Mucosa of rectum (tissue), 2 donors: ENCODE results near the gene ANKRD13A.

ENCODE experiments used
- H3K27ac ChIP-seq, 2 donors: one replicate each; pipeline ENCODE4 v1.7.0; 2013; ENCODE audit warnings: inconsistent platforms in 2 of 2, low read depth in 2 of 2, low read length in 2 of 2
- H3K27me3 ChIP-seq, 2 donors: one replicate each; pipeline ENCODE4 v1.7.0; 2013; ENCODE audit warnings: low read length in 2 of 2; ENCODE audit not compliant: control insufficient read depth in 2 of 2, insufficient read depth in 2 of 2
- H3K36me3 ChIP-seq, 2 donors: one replicate each; pipeline ENCODE4 v1.7.0; 2013; ENCODE audit warnings: low read length in 2 of 2; ENCODE audit not compliant: control insufficient read depth in 2 of 2, insufficient read depth in 2 of 2
- H3K4me1 ChIP-seq, 2 donors: one replicate each; pipeline ENCODE4 v1.7.0; 2013; ENCODE audit warnings: low read length in 2 of 2, mild to moderate bottlenecking in 1 of 2; ENCODE audit not compliant: control insufficient read depth in 2 of 2, insufficient read depth in 2 of 2
- H3K4me3 ChIP-seq, 2 donors: one replicate each; pipeline ENCODE4 v1.7.0; 2013; ENCODE audit warnings: low read length in 2 of 2
- H3K9ac ChIP-seq, 2 donors: one replicate each; pipeline ENCODE4 v1.7.0; 2013; ENCODE audit warnings: low read length in 2 of 2, low read depth in 1 of 2, mild to moderate bottlenecking in 1 of 2
- H3K9me3 ChIP-seq, 2 donors: one replicate each; pipeline ENCODE4 v1.7.0; 2013; ENCODE audit warnings: low read length in 2 of 2; ENCODE audit not compliant: control insufficient read depth in 2 of 2
- donor health status: healthy.
- donor health status: Normal muscosa, but diverticular disease.

Gene ANKRD13A

DNA sequence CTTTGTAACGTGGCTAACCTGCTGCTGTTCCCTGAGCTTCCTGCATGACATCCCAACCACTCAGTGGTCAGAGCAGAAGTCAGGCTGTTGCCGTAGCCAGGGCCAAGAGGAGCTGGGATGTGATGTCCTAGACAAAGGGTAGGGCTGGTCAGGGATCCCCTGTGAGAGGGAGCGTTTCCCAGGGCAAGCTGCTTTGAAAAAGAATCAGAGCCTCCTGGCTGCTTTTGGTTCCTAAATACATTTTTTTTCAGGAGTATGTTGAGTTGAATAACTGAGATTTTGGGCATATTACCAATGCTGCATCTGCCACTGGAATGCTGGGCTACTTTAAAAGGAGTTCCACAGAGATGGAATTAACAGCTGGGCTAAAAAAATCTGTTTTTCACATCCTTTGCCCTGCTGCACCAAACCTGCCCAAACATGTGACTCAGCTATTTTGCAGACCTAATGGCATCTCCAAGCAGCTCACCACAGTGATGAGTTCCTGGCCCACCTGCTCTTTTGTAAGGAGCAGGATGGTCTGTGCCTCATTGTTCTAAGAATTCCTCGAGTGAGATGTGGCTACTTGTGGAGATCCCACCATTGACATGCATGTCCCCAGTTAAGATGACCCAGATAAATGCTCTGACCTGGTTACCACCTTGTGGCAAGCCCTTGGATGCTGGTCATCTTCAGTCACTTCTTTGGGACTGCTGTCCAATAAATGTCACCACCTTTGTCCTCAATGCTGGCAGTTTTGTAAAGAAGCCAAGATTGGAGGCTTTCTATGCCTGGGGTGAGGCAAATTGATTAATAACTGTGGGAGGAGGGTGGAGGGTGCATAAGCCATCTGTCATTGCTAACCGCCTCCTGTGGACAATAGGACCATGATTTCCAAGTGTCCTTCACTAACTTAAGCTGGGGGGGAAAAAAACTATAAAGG is 24.1 kb downstream of the ANKRD13A start:
- Histone ChIP-seq H3K36me3 (peaks cover 65 to 66% of the 10 kb centered on the region in 2 donors), H3K9ac (no peak overlapping the region), H3K27ac (no peak overlapping the region), H3K4me1 (no peaks in the 10 kb centered on the region), H3K27me3 (no peaks in the 10 kb centered on the region), H3K9me3 (no peaks in the 10 kb centered on the region), H3K4me3 (no peak overlapping the region)

DNA sequence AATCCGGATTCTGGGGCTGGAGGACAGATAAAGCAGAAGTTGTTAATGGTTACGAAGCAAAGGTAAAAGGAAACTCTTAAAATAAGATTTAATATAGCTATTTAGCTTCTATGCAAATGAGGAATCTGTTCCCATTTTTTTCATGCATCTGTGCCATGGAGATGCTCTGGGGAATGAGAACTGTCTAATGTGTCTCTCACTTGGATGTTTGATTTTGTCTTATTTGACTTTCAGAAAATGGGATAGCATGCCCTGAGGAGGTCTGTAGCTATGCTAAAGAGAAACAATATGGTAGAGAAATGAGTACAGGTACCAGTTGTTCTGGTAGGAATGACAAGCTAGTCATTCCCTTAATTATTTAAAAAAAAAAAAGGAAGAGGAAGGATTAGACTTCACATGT is 24.8 kb downstream of the ANKRD13A start:
- H3K9me3 ChIP-seq = no peaks in the 10 kb centered on the region
- H3K9ac ChIP-seq = no peak overlapping the region
- H3K4me3 ChIP-seq = no peak overlapping the region
- no peaks in the 10 kb centered on the region for H3K27me3 ChIP-seq
- peaks cover 62% of the 10 kb centered on the region in 2 donors for H3K36me3 ChIP-seq
- H3K4me1 ChIP-seq = no peaks in the 10 kb centered on the region
- H3K27ac ChIP-seq = no peak overlapping the region

DNA sequence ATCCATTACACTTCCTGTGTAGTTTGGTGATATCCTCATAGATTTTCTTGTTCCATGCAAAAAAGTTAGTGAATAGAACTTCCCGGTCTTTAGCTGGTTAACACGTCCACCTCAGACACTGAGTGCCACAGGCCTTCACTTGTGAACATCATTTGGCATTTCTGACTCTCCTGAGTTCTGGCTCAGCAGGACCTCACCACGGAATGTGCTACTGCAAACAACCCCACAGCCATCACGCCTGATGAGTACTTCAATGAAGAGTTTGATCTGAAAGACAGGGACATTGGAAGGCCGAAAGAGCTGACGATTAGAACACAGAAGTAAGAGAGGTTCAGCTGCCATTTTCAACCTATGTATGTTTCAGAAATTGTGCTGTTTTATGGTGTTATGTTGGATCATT is 29.1 kb downstream of the ANKRD13A start:
- no peak overlapping the region for H3K4me3 ChIP-seq
- H3K36me3 ChIP-seq = peaks cover 46 to 54% of the 10 kb centered on the region in 2 donors
- H3K27me3 ChIP-seq = no peaks in the 10 kb centered on the region
- no peaks in the 10 kb centered on the region for H3K4me1 ChIP-seq
- H3K9me3 ChIP-seq = no peaks in the 10 kb centered on the region
- no peak overlapping the region for H3K9ac ChIP-seq
- H3K27ac ChIP-seq = no peak overlapping the region

DNA sequence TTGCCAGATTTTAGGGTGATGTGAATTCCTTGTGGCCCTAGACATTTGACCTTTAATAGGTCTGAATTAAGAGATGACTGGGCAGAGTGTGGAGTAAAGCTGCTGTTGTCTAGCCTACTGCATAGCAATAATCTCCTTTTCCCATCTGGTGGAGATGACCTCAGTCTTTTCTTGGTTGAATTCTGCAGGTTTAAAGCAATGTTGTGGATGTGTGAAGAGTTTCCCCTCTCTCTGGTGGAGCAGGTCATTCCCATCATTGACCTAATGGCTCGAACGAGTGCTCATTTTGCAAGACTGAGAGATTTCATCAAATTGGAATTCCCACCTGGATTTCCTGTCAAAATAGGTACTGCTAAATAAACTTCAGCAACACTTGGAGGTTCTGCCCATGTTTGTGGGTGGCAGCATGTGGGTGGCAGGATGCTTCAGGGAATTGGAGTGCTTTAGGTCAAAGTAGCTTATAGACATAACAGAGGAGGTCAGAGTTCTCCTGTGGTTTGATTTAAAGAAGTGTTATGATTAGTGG is 30.1 kb downstream of the ANKRD13A start:
- Histone ChIP-seq H3K4me1 (no peaks in the 10 kb centered on the region), H3K4me3 (no peak overlapping the region), H3K27ac (no peak overlapping the region), H3K9ac (no peak overlapping the region), H3K36me3 (peaks cover 49 to 54% of the 10 kb centered on the region in 2 donors), H3K9me3 (no peaks in the 10 kb centered on the region), H3K27me3 (no peaks in the 10 kb centered on the region)

DNA sequence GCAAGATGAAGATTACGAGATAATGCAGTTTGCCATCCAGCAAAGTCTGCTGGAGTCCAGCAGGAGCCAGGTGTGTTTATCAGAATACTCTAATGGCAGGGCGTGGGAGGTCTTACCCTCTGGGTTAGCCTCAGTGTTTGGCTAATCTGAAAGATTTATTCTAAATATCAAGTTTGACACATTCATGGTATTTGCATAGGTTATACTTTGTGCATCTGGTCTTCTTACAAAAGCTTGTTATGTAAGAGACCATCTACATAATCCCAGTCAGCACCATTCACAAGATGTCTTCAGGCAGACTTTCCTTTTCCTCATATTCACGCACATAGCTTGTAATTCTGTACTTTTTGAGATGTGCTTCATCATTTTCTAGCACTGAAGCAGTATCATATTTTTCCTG is 34.7 kb downstream of the ANKRD13A start:
- Histone ChIP-seq H3K27ac (no peak overlapping the region), H3K36me3 (peaks cover 48 to 67% of the 10 kb centered on the region in 2 donors)

DNA sequence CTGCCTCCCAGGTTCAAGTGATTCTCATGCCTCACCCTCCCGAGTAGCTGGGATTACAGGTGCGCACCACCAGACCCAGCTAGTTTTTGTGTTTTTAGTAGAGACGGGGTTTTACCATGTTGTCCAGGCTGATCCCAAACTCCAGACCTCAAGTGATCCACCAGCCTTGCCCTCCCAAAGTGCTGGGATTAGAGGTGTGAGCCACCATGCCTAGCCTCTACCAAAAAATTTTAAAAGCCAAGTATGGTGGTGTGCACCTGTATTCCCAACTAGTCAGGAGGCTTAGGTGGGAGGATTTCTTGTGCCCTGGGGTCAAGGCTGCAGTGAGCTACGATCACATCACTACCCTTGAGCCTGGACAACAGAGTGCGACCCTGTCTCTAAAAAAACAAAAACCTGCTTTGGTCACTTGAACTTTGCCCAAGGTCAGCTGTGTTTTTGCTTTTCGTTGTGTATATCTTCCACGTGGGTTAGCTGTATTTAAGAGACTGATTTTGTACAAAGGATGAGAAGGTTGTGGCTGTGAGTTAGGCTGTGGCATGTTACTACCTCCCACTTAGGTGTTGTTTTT is 36.4 kb downstream of the ANKRD13A start:
- Histone ChIP-seq H3K27me3 (no peaks in the 10 kb centered on the region), H3K9me3 (no peaks in the 10 kb centered on the region), H3K36me3 (peaks cover 38 to 53% of the 10 kb centered on the region in 2 donors), H3K4me1 (peaks cover 10 to 13% of the 10 kb centered on the region in 2 donors), H3K27ac (no peak overlapping the region), H3K4me3 (no peak overlapping the region), H3K9ac (no peak overlapping the region)

More for the DNA sequence above, 34.7 kb downstream of the ANKRD13A start:
- Histone ChIP-seq H3K4me3 (no peak overlapping the region), H3K4me1 (peaks cover 2 to 3% of the 10 kb centered on the region in 2 donors), H3K9ac (no peak overlapping the region), H3K27me3 (no peaks in the 10 kb centered on the region), H3K9me3 (no peaks in the 10 kb centered on the region)

DNA sequence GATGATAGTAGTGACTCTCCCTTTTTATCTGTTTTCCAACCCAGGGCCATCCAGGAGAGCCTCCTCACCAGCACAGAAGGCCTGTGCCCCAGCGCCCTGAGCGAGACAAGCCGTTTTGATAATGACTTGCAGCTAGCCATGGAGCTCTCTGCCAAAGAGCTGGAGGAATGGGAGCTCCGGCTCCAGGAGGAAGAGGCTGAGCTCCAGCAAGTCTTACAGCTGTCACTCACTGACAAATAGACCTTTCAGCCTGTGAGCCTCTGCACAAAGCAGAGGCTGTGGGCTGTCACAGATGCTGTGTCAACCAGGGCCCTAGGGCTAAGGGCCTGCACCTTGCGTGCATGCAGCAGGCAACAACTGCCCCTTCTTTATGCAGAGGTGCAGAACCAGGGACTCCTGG is 38.1 kb downstream of the ANKRD13A start:
- Histone ChIP-seq H3K9me3 (no peaks in the 10 kb centered on the region), H3K27ac (no peak overlapping the region), H3K36me3 (peaks cover 42 to 46% of the 10 kb centered on the region in 2 donors), H3K4me1 (peaks cover 10 to 13% of the 10 kb centered on the region in 2 donors), H3K4me3 (no peak overlapping the region), H3K9ac (no peak overlapping the region), H3K27me3 (no peaks in the 10 kb centered on the region)

DNA sequence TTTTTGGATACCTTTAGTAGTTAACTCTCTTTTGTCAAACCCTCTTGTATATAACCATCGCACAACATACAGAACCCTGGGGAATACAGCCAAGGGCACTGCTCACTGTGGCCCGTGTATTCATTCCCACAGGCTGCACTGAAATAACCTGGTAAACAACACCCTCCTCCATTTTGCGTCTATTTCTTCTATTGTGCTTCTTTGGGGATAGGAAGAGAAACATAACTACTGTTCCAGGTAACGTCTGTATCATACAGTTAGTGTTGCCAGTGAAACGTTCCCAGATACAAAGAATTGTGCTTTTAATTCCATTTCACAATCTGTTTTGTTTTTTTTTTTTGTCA is 39.5 kb downstream of the ANKRD13A start:
- H3K9me3 ChIP-seq = no peaks in the 10 kb centered on the region
- peak overlapping the region; percentile 72 to 73 for H3K27ac ChIP-seq
- no peak overlapping the region for H3K4me3 ChIP-seq
- H3K4me1 ChIP-seq = peaks cover 10 to 15% of the 10 kb centered on the region in 2 donors
- no peaks in the 10 kb centered on the region for H3K27me3 ChIP-seq
- H3K36me3 ChIP-seq = peaks cover 39 to 44% of the 10 kb centered on the region in 2 donors
- peak overlapping the region in 1 of 2 donors; percentile 3 for H3K9ac ChIP-seq

DNA sequence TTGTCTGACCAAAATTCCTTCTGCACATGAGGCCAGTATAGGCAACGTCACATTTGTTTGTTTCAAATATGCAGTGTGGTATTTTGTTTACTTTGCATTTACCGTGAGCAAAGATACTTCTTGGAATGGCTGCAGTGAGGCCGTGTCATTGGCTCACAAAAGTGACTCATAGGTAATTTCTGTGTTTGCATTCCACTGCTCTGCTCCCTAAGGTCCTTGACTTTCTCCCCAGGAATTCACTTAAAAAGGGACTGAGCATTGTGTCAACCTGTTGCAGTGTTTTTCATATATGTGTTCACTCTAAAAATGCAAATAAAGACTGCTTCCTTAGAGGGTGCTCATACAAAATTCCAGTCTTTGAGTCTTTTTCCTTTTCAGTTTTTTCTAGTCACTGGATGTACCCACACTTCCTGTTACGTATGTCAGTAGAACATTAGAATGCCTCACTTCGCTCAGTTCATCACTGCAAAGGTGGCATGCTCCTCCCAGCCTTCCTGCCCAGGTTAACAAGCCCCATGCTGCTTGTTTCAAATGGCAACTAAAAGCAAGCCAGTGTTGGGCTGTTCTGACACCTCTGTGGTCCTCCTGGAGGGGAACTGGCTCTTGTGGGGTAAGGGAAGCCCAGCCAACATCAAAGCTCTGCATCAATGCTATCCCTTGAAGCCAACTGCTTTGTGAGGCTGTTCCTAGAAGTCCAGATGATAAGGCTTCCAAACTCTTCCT is 40.0 kb downstream of the ANKRD13A start:
- H3K9me3 ChIP-seq = no peaks in the 10 kb centered on the region
- peak overlapping the region; percentile 3 to 10 for H3K9ac ChIP-seq
- H3K27me3 ChIP-seq = no peaks in the 10 kb centered on the region
- peaks cover 35 to 41% of the 10 kb centered on the region in 2 donors for H3K36me3 ChIP-seq
- peak overlapping the region; percentile 72 to 73 for H3K27ac ChIP-seq
- peak overlapping the region in 1 of 2 donors; percentile 28 for H3K4me3 ChIP-seq
- peaks cover 12 to 15% of the 10 kb centered on the region in 2 donors for H3K4me1 ChIP-seq

DNA sequence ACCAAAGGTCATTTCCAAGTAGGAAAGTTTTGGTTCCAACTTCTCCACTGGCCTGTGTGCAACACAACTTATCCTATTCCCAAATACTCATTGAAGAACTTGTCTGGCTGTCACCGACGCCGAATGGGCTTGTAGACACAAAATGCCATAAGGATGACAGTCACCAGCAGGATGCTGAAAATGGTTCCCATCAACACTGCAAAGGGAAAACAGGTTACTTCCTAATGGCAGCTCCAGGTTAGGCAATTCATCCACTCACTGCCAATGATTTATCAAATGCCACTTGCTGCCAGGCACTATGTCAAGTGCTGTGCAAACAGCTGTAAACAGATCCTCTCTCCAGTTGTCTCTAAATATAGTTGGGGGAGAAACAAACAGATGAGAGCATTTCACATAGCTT is 43.0 kb downstream of the ANKRD13A start:
- Histone ChIP-seq H3K27ac (no peak overlapping the region), H3K27me3 (no peaks in the 10 kb centered on the region), H3K4me3 (no peak overlapping the region), H3K9me3 (no peaks in the 10 kb centered on the region), H3K36me3 (peaks cover 13 to 18% of the 10 kb centered on the region in 2 donors), H3K4me1 (peaks cover 15 to 19% of the 10 kb centered on the region in 2 donors), H3K9ac (no peak overlapping the region)
